ENCODE measurements around the gene FAT2. TPM values are rescaled to one million over a fixed set of nuclear protein-coding genes. Genes with fewer than 3 reads are reported as not detected.

The FAT2 gene
- total RNA-seq, 4 donors from 2014 or later = 82.9 to 123 (median 106) TPM

DNA sequence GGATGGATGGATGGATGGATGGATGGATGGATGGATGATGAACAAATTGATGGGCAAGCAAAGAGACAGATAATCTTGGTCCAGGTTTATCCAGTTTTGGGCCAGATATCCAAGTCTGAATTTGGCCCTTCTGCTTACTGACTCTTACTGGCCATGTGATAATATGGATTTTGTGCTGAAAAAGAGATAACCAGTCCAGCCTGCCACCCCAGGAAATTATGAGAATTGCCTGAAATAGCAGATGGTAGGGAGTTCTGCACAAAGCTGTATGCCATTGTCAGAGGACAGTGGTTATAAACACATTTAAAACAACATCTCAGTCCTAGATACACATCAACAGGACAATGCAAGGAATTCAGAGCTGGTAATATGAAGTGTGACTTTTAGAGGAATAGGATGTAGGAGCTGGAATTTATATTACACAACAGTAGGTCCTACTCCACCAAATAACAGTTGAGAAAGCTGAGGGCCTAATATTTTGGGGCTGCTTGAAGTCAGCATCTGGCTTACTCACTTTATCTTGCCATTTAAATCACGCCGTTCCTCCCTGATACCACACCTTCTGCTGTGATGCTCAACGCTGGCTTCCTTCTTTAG lies 9.0 kb upstream of the FAT2 start:
- TF ChIP-seq POLR2A (IDR thresholded peaks at IDR 0.05) (no peak), CTCF (IDR thresholded peaks at IDR 0.05) (no peak)
- WGBS, 2 donors = 81 to 86% methylated on average over 3 of the region's 3 CpGs
- intact Hi-C loops (cut with DNase I; ENCODE audit: low total_unique reads) = no loop called here
- H3K4me3 ChIP-seq (ENCODE audit: low read depth, poor library complexity, severe bottlenecking) = no peak overlapping the region
- no peak for DNase-seq (ENCODE audit: low spot score in 2 of 2)

DNA sequence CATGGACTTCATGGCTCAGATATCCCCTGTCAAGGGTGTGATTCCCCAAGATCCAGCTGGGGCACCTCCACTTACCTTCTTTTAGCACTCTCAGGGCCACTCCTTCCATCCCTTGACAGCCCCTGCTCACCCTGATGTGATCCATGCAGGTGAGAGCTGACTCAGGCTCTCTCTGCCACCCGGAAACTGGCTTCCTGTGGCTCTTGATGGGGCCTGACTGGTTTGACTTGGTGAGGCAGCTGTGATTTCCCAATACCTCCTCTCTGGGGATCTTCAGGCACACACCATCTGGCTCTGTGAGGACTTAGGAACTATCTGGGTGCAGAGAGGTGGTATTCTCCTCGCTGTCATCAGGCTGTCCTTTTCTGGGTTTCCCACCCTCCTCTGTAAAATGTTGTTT lies 7.9 kb upstream of the FAT2 start:
- DNase-seq (ENCODE audit: low spot score in 2 of 2) = no peak
- intact Hi-C loops (cut with DNase I; ENCODE audit: low total_unique reads) = no loop called here
- H3K4me3 ChIP-seq (ENCODE audit: low read depth, poor library complexity, severe bottlenecking) = no peak overlapping the region
- TF ChIP-seq CTCF (IDR thresholded peaks at IDR 0.05) (no peak), POLR2A (IDR thresholded peaks at IDR 0.05) (no peak)
- 25 to 46% methylated on average over 2 of the region's 2 CpGs for WGBS, 2 donors

DNA sequence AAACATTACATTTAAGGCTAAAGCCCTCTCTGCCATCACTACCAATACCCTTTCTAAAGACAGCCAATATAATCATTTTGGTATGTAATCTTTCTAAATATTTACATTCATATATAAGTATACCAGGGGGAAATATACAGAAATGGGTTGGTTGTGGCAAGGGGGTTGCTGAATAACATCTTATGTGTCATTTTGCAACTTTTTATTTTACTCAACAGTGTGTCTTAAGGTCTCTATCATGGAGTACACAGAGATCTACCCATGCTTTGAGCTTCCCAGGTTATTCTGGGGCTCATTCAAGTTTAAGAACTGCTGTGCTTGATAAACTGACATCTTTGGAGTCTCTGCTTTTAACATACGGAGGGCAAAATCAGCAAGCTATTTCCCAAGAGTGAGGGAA lies 7.4 kb upstream of the FAT2 start:
- DNase-seq (ENCODE audit: low spot score in 2 of 2) = no peak
- intact Hi-C loops (cut with DNase I; ENCODE audit: low total_unique reads) = no loop called here
- WGBS, 2 donors = 63 to 79% methylated on average over 1 of the region's 1 CpG
- no peak overlapping the region for H3K4me3 ChIP-seq (ENCODE audit: low read depth, poor library complexity, severe bottlenecking)
- TF ChIP-seq POLR2A (IDR thresholded peaks at IDR 0.05) (no peak), CTCF (IDR thresholded peaks at IDR 0.05) (no peak)

DNA sequence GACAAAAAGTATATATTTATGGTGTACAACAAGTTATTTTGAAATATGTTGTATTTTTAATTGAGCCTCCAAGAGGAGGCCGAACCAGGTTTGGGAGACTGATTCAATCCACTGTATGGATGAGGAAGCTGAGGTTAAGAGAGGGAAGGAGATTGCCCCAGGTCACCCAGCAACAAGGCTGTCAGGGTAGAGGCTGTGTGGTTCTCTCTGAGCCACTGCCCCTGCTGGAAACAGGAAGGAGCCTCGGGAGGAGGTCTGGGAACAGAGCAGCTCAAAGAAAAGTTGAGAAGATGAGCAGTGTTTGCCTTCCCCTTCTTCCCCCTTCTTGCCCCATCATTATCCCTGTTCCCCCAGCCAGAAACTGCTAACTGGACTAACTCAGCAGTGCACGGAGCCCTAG lies 6.6 kb upstream of the FAT2 start:
- DNase-seq (ENCODE audit: low spot score in 2 of 2) = no peak
- intact Hi-C loops (cut with DNase I; ENCODE audit: low total_unique reads) = no loop called here
- no peak for TF ChIP-seq CTCF (IDR thresholded peaks at IDR 0.05)
- TF ChIP-seq POLR2A (IDR thresholded peaks at IDR 0.05) = no peak
- no peak overlapping the region for H3K4me3 ChIP-seq (ENCODE audit: low read depth, poor library complexity, severe bottlenecking)
- WGBS, 2 donors = 78 to 83% methylated on average over 3 of the region's 3 CpGs

DNA sequence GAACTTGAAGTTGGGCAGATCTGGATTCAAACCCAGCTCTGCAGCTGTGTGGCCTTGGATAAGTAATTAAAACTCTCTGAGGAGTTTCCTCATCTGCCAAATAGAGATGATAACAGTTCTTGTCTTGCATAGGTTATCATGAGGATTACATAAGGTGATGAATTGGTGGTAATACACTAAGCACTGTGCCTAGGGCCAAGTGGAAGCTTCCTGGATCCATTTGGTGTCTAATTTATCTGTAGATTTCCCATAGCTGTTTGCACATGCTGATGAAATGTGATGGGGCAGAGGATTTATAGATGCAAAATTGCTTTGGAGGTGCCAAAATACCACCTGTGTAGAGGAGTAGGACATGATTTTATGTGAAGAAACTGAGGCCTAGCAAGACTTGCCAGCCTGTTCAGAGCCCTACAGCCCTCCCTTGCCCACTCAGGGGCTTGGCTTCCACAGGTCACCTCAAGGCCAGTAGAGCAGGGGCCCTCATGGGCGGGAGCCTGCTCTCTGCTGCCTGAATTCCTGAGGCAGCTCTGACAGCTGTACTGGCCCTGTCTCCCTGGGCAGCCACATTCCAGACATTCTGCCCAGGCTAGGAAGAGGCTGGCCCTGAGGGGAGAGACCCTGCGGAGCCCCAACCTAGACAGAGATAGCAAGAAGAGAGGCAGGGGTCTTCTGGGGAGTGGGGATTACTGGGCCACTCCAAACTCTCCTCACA lies 5.9 kb upstream of the FAT2 start:
- 38 to 58% methylated on average over 2 of the region's 2 CpGs for WGBS, 2 donors
- DNase-seq (ENCODE audit: low spot score in 2 of 2) = no peak
- TF ChIP-seq CTCF (IDR thresholded peaks at IDR 0.05) = no peak
- no peak for TF ChIP-seq POLR2A (IDR thresholded peaks at IDR 0.05)
- H3K4me3 ChIP-seq (ENCODE audit: low read depth, poor library complexity, severe bottlenecking) = no peak overlapping the region
- intact Hi-C loops (cut with DNase I; ENCODE audit: low total_unique reads) = no loop called here
